Measurements from ENCODE around the gene ZCCHC13. TPM values are rescaled to one million over a fixed set of nuclear protein-coding genes. Genes with fewer than 3 reads are reported as not detected.
"Not testable (repeated sequence)": the region's sequence is repeated elsewhere in the genome, so short reads cannot be mapped to it uniquely, and the experiment has no call there.

The ZCCHC13 gene
- total RNA-seq = not detected

DNA sequence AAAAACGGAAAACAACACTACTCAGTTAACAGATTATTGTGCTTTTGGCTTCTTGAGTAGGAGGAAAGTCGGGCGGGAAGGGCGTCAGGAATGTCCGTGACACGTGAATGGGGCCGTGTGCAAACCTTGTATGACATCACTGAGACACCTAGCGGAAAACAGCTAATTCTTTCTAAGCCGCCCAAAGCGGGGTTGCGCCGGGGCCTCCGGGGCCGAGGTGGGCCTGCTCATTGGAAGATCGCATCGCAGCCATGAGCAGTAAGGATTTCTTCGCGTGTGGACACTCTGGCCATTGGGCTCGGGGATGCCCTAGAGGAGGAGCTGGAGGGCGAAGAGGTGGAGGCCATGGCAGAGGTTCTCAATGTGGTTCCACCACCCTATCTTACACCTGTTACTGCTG lies at the start of gene ZCCHC13:
ZCCHC13 (plus strand) TSS at position 165 of the 400 bp plus-strand sequence; CDS start at position 252, 87 bp downstream.
- H3K36me3 ChIP-seq = no peaks in the 10 kb centered on the region
- no peaks in the 10 kb centered on the region for H3K27me3 ChIP-seq
- TF ChIP-seq POLR2A (IDR thresholded peaks at IDR 0.05) (no peak), POLR2AphosphoS5 (IDR thresholded peaks at IDR 0.05) (no peak)
- TF ChIP-seq, protein P1, sequence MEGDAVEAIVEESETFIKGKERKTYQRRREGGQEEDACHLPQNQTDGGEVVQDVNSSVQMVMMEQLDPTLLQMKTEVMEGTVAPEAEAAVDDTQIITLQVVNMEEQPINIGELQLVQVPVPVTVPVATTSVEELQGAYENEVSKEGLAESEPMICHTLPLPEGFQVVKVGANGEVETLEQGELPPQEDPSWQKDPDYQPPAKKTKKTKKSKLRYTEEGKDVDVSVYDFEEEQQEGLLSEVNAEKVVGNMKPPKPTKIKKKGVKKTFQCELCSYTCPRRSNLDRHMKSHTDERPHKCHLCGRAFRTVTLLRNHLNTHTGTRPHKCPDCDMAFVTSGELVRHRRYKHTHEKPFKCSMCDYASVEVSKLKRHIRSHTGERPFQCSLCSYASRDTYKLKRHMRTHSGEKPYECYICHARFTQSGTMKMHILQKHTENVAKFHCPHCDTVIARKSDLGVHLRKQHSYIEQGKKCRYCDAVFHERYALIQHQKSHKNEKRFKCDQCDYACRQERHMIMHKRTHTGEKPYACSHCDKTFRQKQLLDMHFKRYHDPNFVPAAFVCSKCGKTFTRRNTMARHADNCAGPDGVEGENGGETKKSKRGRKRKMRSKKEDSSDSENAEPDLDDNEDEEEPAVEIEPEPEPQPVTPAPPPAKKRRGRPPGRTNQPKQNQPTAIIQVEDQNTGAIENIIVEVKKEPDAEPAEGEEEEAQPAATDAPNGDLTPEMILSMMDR (IDR thresholded peaks at IDR 0.05) = no peak
- H3K4me3 ChIP-seq = no peak within 1 kb of the TSS
- no peak for DNase-seq (ENCODE audit: low spot score in 2 of 2)
- H3K27ac ChIP-seq = no peak within 1 kb of the TSS
- no peaks in the 10 kb centered on the region for H3K9me3 ChIP-seq
- intact Hi-C loops (cut with DNase I; ENCODE audit: low total_unique reads) = no loop called here
- H3K4me1 ChIP-seq = no peaks in the 10 kb centered on the region

GRCh38 chrX:74258111-74258510 lies 45.9 kb upstream of the ZCCHC13 start:
- peaks cover 0 to 25% of the 10 kb centered on the region in 2 donors for H3K27me3 ChIP-seq
- H3K9me3 ChIP-seq = peaks cover 0 to 11% of the 10 kb centered on the region in 2 donors
- not testable (repeated sequence) for H3K4me1 ChIP-seq

GRCh38 chrX:74259885-74260491 lies 44.0 kb upstream of the ZCCHC13 start:
- no peaks in the 10 kb centered on the region for H3K36me3 ChIP-seq
- TF ChIP-seq, protein P1 (IDR thresholded peaks at IDR 0.05) = no peak
- no peak for TF ChIP-seq POLR2AphosphoS5 (IDR thresholded peaks at IDR 0.05)
- TF ChIP-seq POLR2A (IDR thresholded peaks at IDR 0.05) = no peak
- no peaks in the 10 kb centered on the region for H3K4me1 ChIP-seq
- H3K27ac ChIP-seq = no peak overlapping the region
- peaks cover 0 to 21% of the 10 kb centered on the region in 2 donors for H3K27me3 ChIP-seq
- no peak overlapping the region for H3K4me3 ChIP-seq
- no peak for DNase-seq (ENCODE audit: low spot score in 2 of 2)
- intact Hi-C loops (cut with DNase I; ENCODE audit: low total_unique reads) = no loop called here
- H3K9me3 ChIP-seq = peaks cover 0 to 11% of the 10 kb centered on the region in 2 donors

More at GRCh38 chrX:74258111-74258510, 45.9 kb upstream of the ZCCHC13 start:
- DNase-seq (ENCODE audit: low spot score in 2 of 2); H3K4me3 ChIP-seq; H3K27ac ChIP-seq; intact Hi-C loops (cut with DNase I; ENCODE audit: low total_unique reads); H3K36me3 ChIP-seq: not testable (repeated sequence)

GRCh38 chrX:74262452-74263209 lies 41.3 kb upstream of the ZCCHC13 start:
- no peak for DNase-seq (ENCODE audit: low spot score in 2 of 2)

DNA sequence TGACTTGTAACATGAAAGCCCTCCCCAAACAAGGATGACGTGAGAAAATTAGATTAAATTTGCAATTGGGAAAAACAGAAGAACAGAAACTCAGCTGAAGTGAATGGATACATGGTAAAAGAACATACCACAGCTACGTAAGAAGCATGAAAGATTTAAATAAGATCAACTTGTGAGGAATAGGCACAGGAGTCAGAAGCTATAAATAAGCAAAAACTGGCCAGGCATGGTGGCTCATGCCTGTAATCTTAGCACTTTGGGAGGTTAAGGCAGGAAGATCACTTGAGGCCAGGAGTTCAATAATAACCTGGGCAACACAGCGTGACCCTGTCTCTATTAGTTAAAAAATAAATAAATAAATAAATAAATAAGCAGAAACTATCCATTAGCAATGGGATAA lies 33.6 kb upstream of the ZCCHC13 start:
- no peaks in the 10 kb centered on the region for H3K36me3 ChIP-seq
- no peaks in the 10 kb centered on the region for H3K9me3 ChIP-seq
- no peak overlapping the region for H3K27ac ChIP-seq
- H3K4me3 ChIP-seq = no peak overlapping the region
- intact Hi-C loops (cut with DNase I; ENCODE audit: low total_unique reads) = no loop called here
- no peak for DNase-seq (ENCODE audit: low spot score in 2 of 2)
- H3K27me3 ChIP-seq = peaks cover 0 to 12% of the 10 kb centered on the region in 2 donors
- TF ChIP-seq POLR2A (IDR thresholded peaks at IDR 0.05) = no peak
- no peak for TF ChIP-seq POLR2AphosphoS5 (IDR thresholded peaks at IDR 0.05)
- TF ChIP-seq, protein P1 (IDR thresholded peaks at IDR 0.05) = no peak
- H3K4me1 ChIP-seq = no peaks in the 10 kb centered on the region

More at GRCh38 chrX:74262452-74263209, 41.3 kb upstream of the ZCCHC13 start:
- no peak overlapping the region for H3K27ac ChIP-seq
- H3K27me3 ChIP-seq = peaks cover 0 to 21% of the 10 kb centered on the region in 2 donors
- H3K4me1 ChIP-seq = no peaks in the 10 kb centered on the region
- H3K36me3 ChIP-seq = no peaks in the 10 kb centered on the region
- no peak for TF ChIP-seq POLR2AphosphoS5 (IDR thresholded peaks at IDR 0.05)
- TF ChIP-seq, protein P1 (IDR thresholded peaks at IDR 0.05) = no peak
- TF ChIP-seq POLR2A (IDR thresholded peaks at IDR 0.05) = no peak
- peaks cover 0 to 7% of the 10 kb centered on the region in 2 donors for H3K9me3 ChIP-seq
- intact Hi-C loops (cut with DNase I; ENCODE audit: low total_unique reads) = no loop called here
- no peak overlapping the region for H3K4me3 ChIP-seq

Measured in breast epithelium (tissue), 4 donors.